Measurements from ENCODE around the gene TEDDM1. TPM values are rescaled to one million over a fixed set of nuclear protein-coding genes. Genes with fewer than 3 reads are reported as not detected.

Gene TEDDM1
- total RNA-seq, 5 donors from 2014 or later (not counting 1 experiment from before 2014, with no cell fraction given): not detected

GRCh38 chr1:182368358-182368757, 32.1 kb downstream of the TEDDM1 start:
- Histone ChIP-seq H3K27me3 (replicated peaks in 1 of 2; ENCODE audit: control insufficient read depth in 2 of 2, extremely low read depth in 1 of 2, insufficient read depth in 2 of 2, low read length in 1 of 2) (no peaks in the 10 kb centered on the region), H3K4me1 (ENCODE audit: control insufficient read depth in 1 of 2, extremely low read depth in 1 of 2, insufficient read depth in 2 of 2, low read length in 2 of 2) (no peaks in the 10 kb centered on the region), H3K4me3 (ENCODE audit: control insufficient read depth in 1 of 2, extremely low read depth in 1 of 2, low read length in 1 of 2) (no peak overlapping the region), H3K9me3 (no peaks in the 10 kb centered on the region), H3K27ac (ENCODE audit: low read length) (no peak overlapping the region), H3K36me3 (ENCODE audit: control insufficient read depth in 2 of 2, extremely low read depth in 1 of 2, insufficient read depth in 1 of 2, low read length in 1 of 2) (no peaks in the 10 kb centered on the region)
- no peaks in the 10 kb centered on the region for H3K9me3 Mint-ChIP-seq
- CTCF ChIA-PET: no interaction called here
- WGBS (ENCODE audit: insufficient coverage): 56% methylated on average over 1 of the region's 4 CpGs
- DNase-seq: no peak
- no peak overlapping the region for H3K4me3 Mint-ChIP-seq
- H3K36me3 Mint-ChIP-seq: no peaks in the 10 kb centered on the region
- H3K4me1 Mint-ChIP-seq: no peaks in the 10 kb centered on the region
- H3K27me3 Mint-ChIP-seq: peaks cover 3 to 5% of the 10 kb centered on the region in 2 donors
- no peak overlapping the region for H3K27ac Mint-ChIP-seq
- POLR2A ChIA-PET: no interaction called here
- ATAC-seq (replicated peaks in 1 of 4): no peak

GRCh38 chr1:182367926-182368325, 32.5 kb downstream of the TEDDM1 start:
- no peaks in the 10 kb centered on the region for H3K4me1 ChIP-seq (ENCODE audit: control insufficient read depth in 1 of 2, extremely low read depth in 1 of 2, insufficient read depth in 2 of 2, low read length in 2 of 2)
- H3K27ac ChIP-seq (ENCODE audit: low read length): no peak overlapping the region
- H3K4me1 Mint-ChIP-seq: no peaks in the 10 kb centered on the region
- WGBS (ENCODE audit: insufficient coverage): no CpG with 5 or more reads among the region's 2 CpGs
- no peaks in the 10 kb centered on the region for H3K9me3 ChIP-seq
- CTCF ChIA-PET: interaction anchor here in 1 of 2 donors (0.8 kb wide), 1 partner anchor 223 kb away, joined by 3 read pairs; no protein-coding TSS in a partner anchor
- no peaks in the 10 kb centered on the region for H3K9me3 Mint-ChIP-seq
- POLR2A ChIA-PET: no interaction called here
- H3K4me3 Mint-ChIP-seq: no peak overlapping the region
- no peak overlapping the region for H3K27ac Mint-ChIP-seq
- no peaks in the 10 kb centered on the region for H3K36me3 ChIP-seq (ENCODE audit: control insufficient read depth in 2 of 2, extremely low read depth in 1 of 2, insufficient read depth in 1 of 2, low read length in 1 of 2)
- peaks cover 3 to 5% of the 10 kb centered on the region in 2 donors for H3K27me3 Mint-ChIP-seq
- no peaks in the 10 kb centered on the region for H3K27me3 ChIP-seq (replicated peaks in 1 of 2; ENCODE audit: control insufficient read depth in 2 of 2, extremely low read depth in 1 of 2, insufficient read depth in 2 of 2, low read length in 1 of 2)
- ATAC-seq (replicated peaks in 1 of 4): no peak
- H3K36me3 Mint-ChIP-seq: no peaks in the 10 kb centered on the region
- DNase-seq: no peak
- H3K4me3 ChIP-seq (ENCODE audit: control insufficient read depth in 1 of 2, extremely low read depth in 1 of 2, low read length in 1 of 2): no peak overlapping the region

- CTCF ChIA-PET: no interaction called here
- 64% methylated on average over 2 of the region's 2 CpGs for WGBS (ENCODE audit: insufficient coverage)
Observed at GRCh38 chr1:182366596-182366995, 33.9 kb downstream of the TEDDM1 start.

GRCh38 chr1:182359645-182360044, 40.8 kb downstream of the TEDDM1 start:
- Histone ChIP-seq H3K9me3 (no peaks in the 10 kb centered on the region), H3K27me3 (replicated peaks in 1 of 2; ENCODE audit: control insufficient read depth in 2 of 2, extremely low read depth in 1 of 2, insufficient read depth in 2 of 2, low read length in 1 of 2) (no peaks in the 10 kb centered on the region), H3K4me1 (ENCODE audit: control insufficient read depth in 1 of 2, extremely low read depth in 1 of 2, insufficient read depth in 2 of 2, low read length in 2 of 2) (no peaks in the 10 kb centered on the region), H3K36me3 (ENCODE audit: control insufficient read depth in 2 of 2, extremely low read depth in 1 of 2, insufficient read depth in 1 of 2, low read length in 1 of 2) (no peaks in the 10 kb centered on the region), H3K27ac (ENCODE audit: low read length) (no peak overlapping the region), H3K4me3 (ENCODE audit: control insufficient read depth in 1 of 2, extremely low read depth in 1 of 2, low read length in 1 of 2) (no peak overlapping the region)
- H3K4me1 Mint-ChIP-seq: no peaks in the 10 kb centered on the region
- H3K36me3 Mint-ChIP-seq: no peaks in the 10 kb centered on the region
- no peak for ATAC-seq (replicated peaks in 1 of 4)
- peaks cover 0 to 3% of the 10 kb centered on the region in 2 donors for H3K27me3 Mint-ChIP-seq
- H3K9me3 Mint-ChIP-seq: no peaks in the 10 kb centered on the region
- no peak overlapping the region for H3K27ac Mint-ChIP-seq
- POLR2A ChIA-PET: interaction anchor here in 1 of 2 donors (0.5 kb wide), 1 partner anchor 15 kb away, joined by 8 read pairs; no protein-coding TSS in a partner anchor
- WGBS (ENCODE audit: insufficient coverage): 78% methylated on average over 4 of the region's 7 CpGs
- no peak for DNase-seq
- CTCF ChIA-PET: no interaction called here
- no peak overlapping the region for H3K4me3 Mint-ChIP-seq

More at GRCh38 chr1:182366596-182366995, 33.9 kb downstream of the TEDDM1 start:
- Mint-ChIP-seq H3K4me1 (no peaks in the 10 kb centered on the region), H3K27ac (no peak overlapping the region), H3K27me3 (peaks cover 3 to 5% of the 10 kb centered on the region in 2 donors), H3K9me3 (no peaks in the 10 kb centered on the region), H3K4me3 (no peak overlapping the region), H3K36me3 (no peaks in the 10 kb centered on the region)
- H3K4me1 ChIP-seq (ENCODE audit: control insufficient read depth in 1 of 2, extremely low read depth in 1 of 2, insufficient read depth in 2 of 2, low read length in 2 of 2): no peaks in the 10 kb centered on the region
- no peak for DNase-seq
- H3K9me3 ChIP-seq: no peaks in the 10 kb centered on the region
- ATAC-seq (replicated peaks in 1 of 4): no peak
- POLR2A ChIA-PET: no interaction called here
- H3K4me3 ChIP-seq (ENCODE audit: control insufficient read depth in 1 of 2, extremely low read depth in 1 of 2, low read length in 1 of 2): no peak overlapping the region
- no peaks in the 10 kb centered on the region for H3K36me3 ChIP-seq (ENCODE audit: control insufficient read depth in 2 of 2, extremely low read depth in 1 of 2, insufficient read depth in 1 of 2, low read length in 1 of 2)
- H3K27ac ChIP-seq (ENCODE audit: low read length): no peak overlapping the region
- H3K27me3 ChIP-seq (replicated peaks in 1 of 2; ENCODE audit: control insufficient read depth in 2 of 2, extremely low read depth in 1 of 2, insufficient read depth in 2 of 2, low read length in 1 of 2): no peaks in the 10 kb centered on the region

- H3K36me3 ChIP-seq (ENCODE audit: control insufficient read depth in 2 of 2, extremely low read depth in 1 of 2, insufficient read depth in 1 of 2, low read length in 1 of 2): no peaks in the 10 kb centered on the region
- H3K9me3 ChIP-seq: no peaks in the 10 kb centered on the region
- Mint-ChIP-seq H3K27me3 (peaks cover 0 to 3% of the 10 kb centered on the region in 2 donors), H3K36me3 (no peaks in the 10 kb centered on the region), H3K9me3 (no peaks in the 10 kb centered on the region), H3K4me1 (no peaks in the 10 kb centered on the region), H3K27ac (no peak overlapping the region), H3K4me3 (no peak overlapping the region)
- H3K4me1 ChIP-seq (ENCODE audit: control insufficient read depth in 1 of 2, extremely low read depth in 1 of 2, insufficient read depth in 2 of 2, low read length in 2 of 2): no peaks in the 10 kb centered on the region
- DNase-seq (no peak), ATAC-seq (replicated peaks in 1 of 4) (no peak)
- H3K27me3 ChIP-seq (replicated peaks in 1 of 2; ENCODE audit: control insufficient read depth in 2 of 2, extremely low read depth in 1 of 2, insufficient read depth in 2 of 2, low read length in 1 of 2): no peaks in the 10 kb centered on the region
- H3K4me3 ChIP-seq (ENCODE audit: control insufficient read depth in 1 of 2, extremely low read depth in 1 of 2, low read length in 1 of 2): no peak overlapping the region
- no peak overlapping the region for H3K27ac ChIP-seq (ENCODE audit: low read length)
- CTCF ChIA-PET: no interaction called here
- 90% methylated on average over 2 of the region's 4 CpGs for WGBS (ENCODE audit: insufficient coverage)
- POLR2A ChIA-PET: no interaction called here
Observed at GRCh38 chr1:182357913-182358312, 42.6 kb downstream of the TEDDM1 start.

GRCh38 chr1:182357171-182357570, 43.3 kb downstream of the TEDDM1 start:
- Mint-ChIP-seq H3K4me3 (no peak overlapping the region), H3K27me3 (peaks cover 0 to 3% of the 10 kb centered on the region in 2 donors), H3K27ac (no peak overlapping the region), H3K4me1 (no peaks in the 10 kb centered on the region), H3K9me3 (no peaks in the 10 kb centered on the region), H3K36me3 (no peaks in the 10 kb centered on the region)
- Histone ChIP-seq H3K27me3 (replicated peaks in 1 of 2; ENCODE audit: control insufficient read depth in 2 of 2, extremely low read depth in 1 of 2, insufficient read depth in 2 of 2, low read length in 1 of 2) (no peaks in the 10 kb centered on the region), H3K4me3 (ENCODE audit: control insufficient read depth in 1 of 2, extremely low read depth in 1 of 2, low read length in 1 of 2) (no peak overlapping the region), H3K36me3 (ENCODE audit: control insufficient read depth in 2 of 2, extremely low read depth in 1 of 2, insufficient read depth in 1 of 2, low read length in 1 of 2) (no peaks in the 10 kb centered on the region), H3K9me3 (no peaks in the 10 kb centered on the region), H3K4me1 (ENCODE audit: control insufficient read depth in 1 of 2, extremely low read depth in 1 of 2, insufficient read depth in 2 of 2, low read length in 2 of 2) (no peaks in the 10 kb centered on the region), H3K27ac (ENCODE audit: low read length) (no peak overlapping the region)
- no CpG with 5 or more reads among the region's 2 CpGs for WGBS (ENCODE audit: insufficient coverage)
- CTCF ChIA-PET: no interaction called here
- POLR2A ChIA-PET: no interaction called here
- ATAC-seq (replicated peaks in 1 of 4) (no peak), DNase-seq (no peak)

- Mint-ChIP-seq H3K27ac (no peak overlapping the region), H3K4me1 (no peaks in the 10 kb centered on the region), H3K27me3 (peaks cover 0 to 1% of the 10 kb centered on the region in 2 donors), H3K36me3 (no peaks in the 10 kb centered on the region), H3K4me3 (no peak overlapping the region), H3K9me3 (no peaks in the 10 kb centered on the region)
- Histone ChIP-seq H3K27ac (ENCODE audit: low read length) (no peak overlapping the region), H3K4me3 (ENCODE audit: control insufficient read depth in 1 of 2, extremely low read depth in 1 of 2, low read length in 1 of 2) (no peak overlapping the region), H3K27me3 (replicated peaks in 1 of 2; ENCODE audit: control insufficient read depth in 2 of 2, extremely low read depth in 1 of 2, insufficient read depth in 2 of 2, low read length in 1 of 2) (no peaks in the 10 kb centered on the region), H3K4me1 (ENCODE audit: control insufficient read depth in 1 of 2, extremely low read depth in 1 of 2, insufficient read depth in 2 of 2, low read length in 2 of 2) (no peaks in the 10 kb centered on the region), H3K9me3 (no peaks in the 10 kb centered on the region), H3K36me3 (ENCODE audit: control insufficient read depth in 2 of 2, extremely low read depth in 1 of 2, insufficient read depth in 1 of 2, low read length in 1 of 2) (no peaks in the 10 kb centered on the region)
- POLR2A ChIA-PET: no interaction called here
- no CpG with 5 or more reads among the region's 2 CpGs for WGBS (ENCODE audit: insufficient coverage)
- no peak for DNase-seq
- ATAC-seq (replicated peaks in 1 of 4): no peak
- CTCF ChIA-PET: interaction anchor here in 1 of 2 donors (0.6 kb wide), 1 partner anchor 246 kb away, joined by 3 read pairs; no protein-coding TSS in a partner anchor
Observed at GRCh38 chr1:182355723-182356098, 44.8 kb downstream of the TEDDM1 start.

Data from T-cell (primary cell).